ENCODE results near the gene CDKL2. TPM values are rescaled to one million over a fixed set of nuclear protein-coding genes. Genes with fewer than 3 reads are reported as not detected.

The CDKL2 gene
- polyA plus RNA-seq, 1 experiment, result 0.38 TPM

GRCh38 chr4:75593393-75593792, 36.9 kb downstream of the CDKL2 start:
- Histone ChIP-seq H3K36me3 (ENCODE audit: control insufficient read depth, insufficient read depth, low read length) (no peaks in the 10 kb centered on the region), H3K4me3 (ENCODE audit: low read depth, low read length) (no peak overlapping the region), H3K27me3 (ENCODE audit: control insufficient read depth, insufficient read depth, low read length) (no peaks in the 10 kb centered on the region)
- ChIA-PET CTCF (interaction anchor here (0.7 to 1.1 kb wide), 2 partner anchors 9 to 11 kb away, joined by 3 read pairs; no protein-coding TSS in a partner anchor), POLR2A (no interaction called here)
- TF ChIP-seq CTCF (IDR thresholded peaks at IDR 0.05; ENCODE audit: insufficient read depth, low read depth, low read length), result no peak
- DNase-seq (ENCODE audit: low read depth), result no peak

- ChIA-PET POLR2A (no interaction called here), CTCF (interaction anchor here (1.0 kb wide), 1 partner anchor 9 kb away, joined by 3 read pairs; no protein-coding TSS in a partner anchor)
- Histone ChIP-seq H3K4me3 (ENCODE audit: low read depth, low read length) (no peak overlapping the region), H3K36me3 (ENCODE audit: control insufficient read depth, insufficient read depth, low read length) (no peaks in the 10 kb centered on the region), H3K27me3 (ENCODE audit: control insufficient read depth, insufficient read depth, low read length) (0 out of 2 replicates have a peak, but pooled peaks cover 1% of the 10 kb centered on the region)
- TF ChIP-seq CTCF (IDR thresholded peaks at IDR 0.05; ENCODE audit: insufficient read depth, low read depth, low read length), result no peak
- DNase-seq (ENCODE audit: low read depth), result no peak
Observed at GRCh38 chr4:75584067-75584466, 46.3 kb downstream of the CDKL2 start.

- H3K36me3 ChIP-seq (ENCODE audit: control insufficient read depth, insufficient read depth, low read length), result no peaks in the 10 kb centered on the region
- H3K27me3 ChIP-seq (ENCODE audit: control insufficient read depth, insufficient read depth, low read length), result no peaks in the 10 kb centered on the region
- CTCF ChIA-PET, result interaction anchor here (0.6 kb wide), 1 partner anchor 33 kb away, joined by 3 read pairs; no protein-coding TSS in a partner anchor
- no peak overlapping the region for H3K4me3 ChIP-seq (ENCODE audit: low read depth, low read length)
- POLR2A ChIA-PET, result no interaction called here
- DNase-seq (ENCODE audit: low read depth), result no peak
- TF ChIP-seq CTCF (IDR thresholded peaks at IDR 0.05; ENCODE audit: insufficient read depth, low read depth, low read length), result no peak
Observed at GRCh38 chr4:75567725-75568124, 62.6 kb downstream of the CDKL2 start.

DNA sequence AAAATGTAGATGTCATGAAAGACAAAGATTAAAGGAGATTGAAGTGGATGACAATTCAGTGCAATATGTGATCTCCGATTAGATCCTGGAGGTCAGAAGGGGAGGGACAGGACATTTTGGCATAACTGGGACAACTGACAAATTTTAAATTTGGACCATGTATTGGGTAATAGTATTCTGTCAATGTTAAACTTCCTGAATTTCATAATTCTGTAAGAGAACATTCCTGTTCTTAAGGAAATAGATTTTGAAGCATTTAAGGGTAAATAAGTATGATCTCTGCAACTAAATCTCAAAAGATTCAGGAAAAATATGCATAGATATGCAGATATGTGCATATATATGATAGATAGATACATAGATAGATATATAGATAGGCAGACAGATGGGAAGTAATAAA, 63.4 kb downstream of the CDKL2 start:
- no peaks in the 10 kb centered on the region for H3K36me3 ChIP-seq (ENCODE audit: control insufficient read depth, insufficient read depth, low read length)
- POLR2A ChIA-PET, result no interaction called here
- no peak for DNase-seq (ENCODE audit: low read depth)
- no peaks in the 10 kb centered on the region for H3K27me3 ChIP-seq (ENCODE audit: control insufficient read depth, insufficient read depth, low read length)
- no peak overlapping the region for H3K4me3 ChIP-seq (ENCODE audit: low read depth, low read length)
- TF ChIP-seq CTCF (IDR thresholded peaks at IDR 0.05; ENCODE audit: insufficient read depth, low read depth, low read length), result no peak
- CTCF ChIA-PET, result interaction anchor here (0.6 kb wide), 2 partner anchors 34 to 281 kb away, joined by 3 to 4 read pairs; no protein-coding TSS in a partner anchor

DNA sequence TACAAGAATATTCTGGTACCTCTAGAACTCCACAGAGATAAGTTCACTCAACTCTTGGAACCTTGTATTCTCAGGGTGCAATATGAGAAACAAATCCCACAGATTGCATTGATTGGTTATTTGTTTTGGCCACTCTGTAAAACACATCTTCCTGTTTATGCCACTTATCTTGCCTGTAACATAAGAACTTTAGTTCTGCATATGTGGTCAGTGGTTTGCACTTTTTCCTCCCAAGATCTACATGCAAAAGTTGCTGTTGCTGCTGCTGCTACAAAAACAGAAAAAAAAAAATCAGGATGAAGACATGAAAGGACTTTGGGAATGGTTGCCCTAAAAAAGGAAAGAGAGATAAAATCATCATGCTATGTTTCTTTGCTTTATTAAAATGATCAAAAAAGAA, 64.8 kb downstream of the CDKL2 start:
- no peak overlapping the region for H3K4me3 ChIP-seq (ENCODE audit: low read depth, low read length)
- POLR2A ChIA-PET, result no interaction called here
- no peak for TF ChIP-seq CTCF (IDR thresholded peaks at IDR 0.05; ENCODE audit: insufficient read depth, low read depth, low read length)
- no peak for DNase-seq (ENCODE audit: low read depth)
- CTCF ChIA-PET, result no interaction called here
- H3K27me3 ChIP-seq (ENCODE audit: control insufficient read depth, insufficient read depth, low read length), result no peaks in the 10 kb centered on the region
- H3K36me3 ChIP-seq (ENCODE audit: control insufficient read depth, insufficient read depth, low read length), result no peaks in the 10 kb centered on the region

Data from BJ (cell line).